GM04503 (cell line): Measurements from ENCODE around the gene DPH3.
"Not testable (repeated sequence)": the region's sequence is repeated elsewhere in the genome, so short reads cannot be mapped to it uniquely, and the experiment has no call there.

Source experiments
- DNase-seq: peaks from one replicate; pipeline ENCODE4 v3.0.0-alpha.2; 2012; ENCODE audit warnings: low read depth

DPH3 gene

GRCh38 chr3:16264708-16265454 is at the start of gene DPH3, which contains the start of gene OXNAD1:
Gene DPH3 (minus strand): TSS chr3:16264943. CDS start chr3:16264876, 67 bp downstream.
Gene OXNAD1 (plus strand): TSS chr3:16265212. CDS start chr3:16270953, 5,741 bp downstream.
- DNase-seq, result peak; percentile 96

- no peak for DNase-seq
Observed at GRCh38 chr3:16313886-16314645, 49.3 kb upstream of the DPH3 start.

DNA sequence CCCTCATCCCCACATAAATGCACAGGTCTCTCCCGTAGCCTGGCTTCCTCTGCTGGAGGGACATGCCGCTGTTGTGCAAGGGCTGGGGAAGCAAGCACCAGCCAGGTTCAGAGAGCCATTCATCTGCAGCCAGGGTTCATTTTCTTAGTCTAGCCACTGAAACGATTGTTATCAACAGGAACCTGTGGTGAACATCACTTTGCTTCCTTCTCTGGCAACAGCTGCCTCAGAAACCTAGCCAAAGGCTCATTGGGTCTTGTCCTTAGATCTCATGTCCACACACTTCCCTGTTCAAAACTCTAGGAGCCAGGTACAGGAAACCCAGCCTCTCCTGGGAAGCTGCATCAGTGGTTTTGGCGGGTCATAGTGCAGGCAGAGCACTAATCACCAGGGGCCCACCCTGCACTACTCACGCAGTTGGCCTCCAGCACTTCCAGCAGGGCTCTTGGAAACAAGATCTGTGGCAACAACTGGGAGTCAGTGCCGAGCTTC is 47.3 kb upstream of the DPH3 start:
- no peak for DNase-seq

GRCh38 chr3:16310486-16310885 is 45.7 kb upstream of the DPH3 start:
- not testable (repeated sequence) for DNase-seq

- no peak for DNase-seq
Observed at GRCh38 chr3:16309558-16309957, 44.8 kb upstream of the DPH3 start.

- DNase-seq, result no peak
Observed at GRCh38 chr3:16308727-16309126, 44.0 kb upstream of the DPH3 start.

DNA sequence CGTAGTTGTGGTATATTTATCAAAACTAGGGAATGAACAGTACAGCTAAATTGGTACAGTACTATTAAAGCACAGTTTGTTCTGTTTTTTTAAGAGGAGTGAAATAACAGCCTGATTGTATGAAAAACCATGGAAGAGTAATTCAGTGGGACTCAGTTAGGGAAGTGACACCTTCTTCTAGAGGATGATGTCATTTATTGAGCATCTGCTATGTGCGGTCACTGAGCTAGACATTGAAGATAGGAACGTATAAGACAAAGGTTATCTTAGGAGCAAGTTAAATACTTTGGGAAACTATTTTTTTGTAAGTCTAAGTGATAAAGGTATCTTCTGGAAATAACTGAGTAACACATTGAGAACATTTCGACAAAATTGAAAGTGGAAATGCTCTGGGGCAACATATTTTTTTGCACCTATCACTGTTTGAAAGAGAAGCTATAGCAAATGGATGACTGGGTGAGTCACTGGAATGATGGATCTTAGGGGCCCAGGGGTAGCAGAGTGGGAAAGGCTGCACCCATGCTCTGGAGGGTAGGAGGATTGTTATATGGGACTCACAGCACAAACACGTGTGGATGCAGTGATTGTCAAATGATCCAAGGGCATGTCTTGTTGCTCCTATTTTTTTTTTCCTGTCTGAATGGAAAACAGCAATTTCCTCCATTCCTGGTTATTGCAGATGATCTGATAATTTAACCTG is 43.2 kb upstream of the DPH3 start:
- DNase-seq, result no peak

GRCh38 chr3:16305111-16305541 is 40.4 kb upstream of the DPH3 start:
- no peak for DNase-seq

- no peak for DNase-seq
Observed at GRCh38 chr3:16304061-16305010, 39.6 kb upstream of the DPH3 start.

DNA sequence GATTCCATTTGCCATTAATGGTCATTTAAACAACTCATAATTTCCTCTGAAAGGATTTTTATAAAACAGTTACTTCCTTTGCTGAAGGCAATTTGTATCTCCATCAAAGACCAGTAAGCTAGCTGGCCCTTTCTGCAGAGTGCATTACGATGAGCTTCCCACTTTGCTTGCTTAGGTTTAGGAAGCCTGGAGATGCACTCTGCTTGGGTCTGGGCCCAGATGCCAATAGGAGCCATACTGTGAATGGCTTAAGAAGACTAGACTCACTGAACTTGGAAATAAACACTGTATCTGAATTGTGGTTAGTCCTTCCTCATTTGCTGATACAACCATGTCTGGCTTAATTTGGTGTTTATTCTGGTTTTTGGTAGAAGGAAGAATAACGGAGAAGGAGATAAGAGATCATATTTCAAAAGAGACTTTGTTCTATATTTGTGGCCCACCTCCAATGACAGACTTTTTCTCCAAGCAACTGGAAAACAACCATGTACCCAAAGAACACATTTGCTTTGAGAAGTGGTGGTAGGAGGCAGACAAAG is 38.4 kb upstream of the DPH3 start:
- DNase-seq, result no peak

- no peak for DNase-seq
Observed at GRCh38 chr3:16302082-16302631, 37.4 kb upstream of the DPH3 start.

DNA sequence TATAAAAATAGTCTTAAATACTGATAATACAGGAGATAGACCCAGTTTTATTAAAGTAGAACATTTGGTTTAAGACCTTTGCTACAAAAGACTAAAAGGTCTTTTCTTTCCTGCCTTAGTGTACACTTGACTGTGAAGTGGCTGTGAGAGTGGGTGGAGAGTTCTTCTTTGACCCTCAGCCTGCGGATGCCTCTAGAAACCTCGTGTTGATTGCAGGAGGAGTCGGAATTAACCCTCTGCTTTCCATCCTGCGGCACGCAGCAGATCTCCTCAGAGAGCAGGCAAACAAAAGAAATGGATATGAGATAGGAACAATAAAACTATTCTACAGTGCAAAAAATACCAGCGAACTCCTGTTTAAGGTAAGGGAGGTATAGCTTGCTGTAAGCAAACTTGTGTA is 36.8 kb upstream of the DPH3 start:
- no peak for DNase-seq

DNA sequence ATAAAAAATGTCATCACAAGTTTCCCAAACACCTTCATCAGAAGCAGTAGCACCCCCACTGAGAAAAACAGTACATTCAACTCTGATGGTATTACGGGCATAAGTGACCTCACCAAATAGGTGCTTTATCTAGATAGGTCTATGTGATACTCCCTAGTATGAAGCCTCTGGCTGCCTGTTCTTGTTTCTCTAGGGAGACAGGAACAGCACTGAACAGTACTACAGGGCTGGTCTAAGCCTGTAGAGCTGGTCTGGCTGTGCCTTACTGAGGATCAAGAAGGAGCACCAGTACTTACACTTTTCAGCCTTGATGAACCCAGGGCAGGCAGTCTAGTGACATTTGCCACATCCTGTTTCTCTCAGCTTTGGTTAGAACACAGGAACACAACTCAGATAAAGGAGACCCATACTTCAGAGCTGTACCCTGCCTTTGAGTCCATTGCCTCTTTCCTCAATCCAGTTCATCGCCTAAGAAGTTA is 36.2 kb upstream of the DPH3 start:
- DNase-seq, result no peak

- no peak for DNase-seq
Observed at GRCh38 chr3:16300307-16300706, 35.6 kb upstream of the DPH3 start.

DNA sequence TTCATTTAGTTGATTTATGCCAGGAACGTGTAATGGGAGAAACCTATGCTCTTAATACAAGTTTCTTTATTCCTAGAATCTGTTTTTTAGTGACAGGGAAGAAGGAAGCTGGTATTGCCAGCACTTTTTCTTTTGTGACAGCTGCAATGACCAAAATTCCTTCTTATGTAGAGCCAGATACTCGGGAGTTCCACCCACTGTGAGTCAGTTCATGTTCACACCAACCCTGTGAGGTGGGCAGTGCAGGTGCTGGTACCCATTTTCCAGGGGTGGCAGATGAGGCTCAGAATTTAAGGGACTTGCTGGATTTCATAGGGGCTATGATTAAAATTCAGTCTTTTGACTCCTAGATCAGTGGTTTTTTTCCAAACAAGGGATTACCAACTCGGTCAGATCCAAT is 35.0 kb upstream of the DPH3 start:
- no peak for DNase-seq

GRCh38 chr3:16298891-16299290 is 34.1 kb upstream of the DPH3 start:
- no peak for DNase-seq

DNA sequence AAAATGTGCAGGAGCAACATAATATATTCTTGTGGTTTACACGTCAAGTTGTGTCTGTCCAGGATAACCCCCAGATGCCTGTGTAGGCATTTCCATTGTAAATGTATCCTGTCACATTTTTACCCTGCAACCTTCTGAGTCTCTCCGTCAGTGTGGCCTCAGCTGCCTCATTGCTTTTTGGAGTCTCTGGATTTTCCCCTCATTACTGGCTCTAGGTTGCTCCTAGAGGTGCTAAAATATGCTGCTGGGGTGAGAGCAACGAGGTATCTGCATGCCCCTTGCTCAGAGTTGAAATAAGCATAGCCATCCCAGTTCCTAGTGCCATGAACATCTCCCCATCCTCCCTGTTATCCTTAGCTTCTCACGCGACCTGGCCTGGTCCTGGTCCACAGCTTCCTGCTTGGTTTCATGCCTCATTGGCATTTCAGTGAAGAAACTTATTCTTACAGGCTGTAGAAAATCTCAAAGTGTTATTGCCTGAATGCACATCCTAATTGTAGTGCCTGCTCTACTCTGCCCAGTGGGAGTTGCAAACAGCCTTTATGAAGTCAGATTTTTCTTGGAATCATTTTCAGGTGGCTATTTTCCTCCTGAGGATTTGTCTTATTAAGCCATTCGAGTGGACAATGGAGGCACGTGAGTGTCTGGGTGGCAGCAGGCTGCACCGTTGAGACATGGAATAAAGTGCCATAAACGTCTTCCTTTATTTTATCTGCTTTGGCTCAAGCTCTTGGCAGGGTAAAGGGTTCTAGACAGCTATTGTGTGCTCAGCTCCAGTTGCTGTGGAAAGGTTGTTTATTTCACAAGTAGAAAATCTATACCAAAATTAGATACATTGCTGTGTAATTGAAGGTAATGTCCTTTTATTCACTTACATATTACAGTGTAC is 33.5 kb upstream of the DPH3 start:
- DNase-seq, result no peak

DNA sequence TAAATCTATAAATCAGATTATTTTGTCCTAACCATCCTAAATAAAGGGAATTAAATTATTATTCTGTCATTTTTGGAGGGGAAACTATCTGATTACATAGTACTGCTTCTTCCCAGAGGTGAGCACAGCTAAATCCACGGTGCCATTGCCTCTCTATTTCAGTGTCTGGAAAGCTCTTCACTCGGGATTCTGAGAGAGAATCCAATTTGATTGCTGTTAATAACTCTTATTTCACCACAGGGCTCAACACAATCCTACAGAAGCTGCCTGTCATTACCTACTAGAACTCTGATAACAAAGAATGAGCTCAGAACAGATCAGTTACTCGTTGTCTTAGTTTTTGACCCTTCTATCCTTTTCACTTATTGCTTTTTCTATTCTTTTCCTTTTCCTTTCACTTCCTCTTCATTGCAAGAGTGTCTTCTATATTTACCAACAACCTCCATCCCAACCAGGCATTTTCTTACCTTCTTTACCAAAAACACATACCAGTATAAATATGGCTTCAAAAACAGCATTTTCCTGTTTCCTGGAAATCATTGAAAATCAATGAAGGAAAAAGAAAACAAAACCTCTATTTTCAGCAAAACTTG is 30.7 kb upstream of the DPH3 start:
- DNase-seq, result no peak

DNA sequence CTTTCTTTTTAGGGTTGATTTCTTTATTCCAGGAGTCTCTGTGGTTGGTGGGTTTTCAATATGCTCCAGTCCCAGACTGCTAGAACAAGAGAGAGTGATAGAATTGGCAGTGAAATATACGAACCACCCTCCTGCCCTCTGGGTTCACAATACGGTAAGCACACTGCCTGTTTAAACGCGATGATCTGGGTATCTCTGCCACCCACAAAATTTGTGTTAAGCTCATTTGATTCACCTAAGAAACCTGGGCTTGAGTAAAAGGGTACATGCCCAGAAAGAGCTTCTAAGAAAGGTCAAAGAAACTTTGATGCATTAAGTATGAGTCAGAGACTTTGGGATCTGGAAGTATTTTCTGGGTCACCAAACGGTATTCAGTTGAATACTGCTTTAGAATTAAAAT is 30.1 kb upstream of the DPH3 start:
- DNase-seq, result no peak
